HG02981 (cell line): ENCODE results near the gene C18orf63.
"Not testable (repeated sequence)": the region's sequence is repeated elsewhere in the genome, so short reads cannot be mapped to it uniquely, and the experiment has no call there.

Experiments used
- ATAC-seq: cut with Tn5 transposase; IDR thresholded peaks from one replicate; pipeline ENCODE4 v1.9.1; 2021; ENCODE audit warnings: mild to moderate bottlenecking, moderate library complexity; ENCODE audit not compliant: unreplicated experiment

The C18orf63 gene

DNA sequence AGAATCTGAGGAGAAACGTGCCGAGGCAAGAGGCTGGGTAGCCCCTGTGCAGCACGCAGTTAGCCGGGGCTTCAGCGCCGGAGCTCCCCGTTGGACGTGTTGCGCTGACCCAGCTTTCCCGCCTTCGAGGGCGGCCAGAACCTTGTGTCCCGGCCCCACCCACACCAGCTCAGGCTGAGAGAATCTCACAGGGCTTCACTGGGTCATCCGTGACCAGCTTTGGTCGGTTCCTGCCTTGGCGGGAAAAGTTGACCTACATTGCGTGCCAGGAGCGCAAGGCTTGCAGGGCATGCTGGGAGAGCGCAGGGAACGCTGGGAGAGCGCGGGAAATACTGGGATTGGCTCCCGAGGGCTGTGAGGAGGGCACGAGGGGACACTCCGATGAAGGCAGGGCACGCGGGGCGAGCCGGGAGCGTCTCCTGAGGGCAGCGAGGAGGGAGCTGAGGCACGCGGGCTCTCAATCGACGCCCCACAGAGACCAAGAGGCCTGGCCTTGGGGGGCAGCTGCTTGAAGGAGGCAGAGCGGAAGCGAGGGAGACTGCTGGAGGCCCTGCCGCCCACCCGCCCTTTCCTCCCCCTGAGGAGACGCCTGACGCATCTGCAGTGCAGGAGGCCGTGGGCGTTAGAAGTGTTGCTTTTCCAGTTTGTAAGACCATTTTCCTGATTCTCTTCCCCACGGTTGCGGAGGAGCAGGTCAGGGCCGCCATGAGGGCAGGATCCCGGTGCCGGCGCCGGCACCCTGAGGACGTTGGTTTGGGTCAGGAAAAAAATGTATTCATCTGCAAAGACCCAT is at the start of gene C18orf63:
Gene C18orf63 (plus strand): TSS at position 376 of the 793 bp plus-strand sequence. CDS start 2,027 bp downstream, outside the sequence.
- ATAC-seq, result no peak

DNA sequence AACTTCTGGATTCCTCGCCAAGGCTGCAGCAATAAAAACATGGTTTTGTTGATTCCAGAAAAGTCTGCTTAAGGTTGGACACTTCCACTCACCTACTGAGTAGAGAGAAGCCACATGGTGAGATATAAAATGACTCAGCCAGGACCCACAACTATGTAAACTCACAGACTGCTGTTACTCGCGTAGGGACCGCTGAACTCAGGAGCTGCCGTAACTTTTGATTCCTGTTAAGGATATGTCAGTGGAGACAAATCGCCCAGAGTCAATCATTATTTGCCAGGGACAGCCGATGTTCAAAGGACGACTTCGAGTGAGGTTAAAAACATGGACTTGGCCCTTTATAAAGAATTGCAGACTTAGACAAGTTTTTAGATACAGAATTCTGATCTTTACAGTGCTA is 49.5 kb upstream of the C18orf63 start:
- ATAC-seq, result no peak

DNA sequence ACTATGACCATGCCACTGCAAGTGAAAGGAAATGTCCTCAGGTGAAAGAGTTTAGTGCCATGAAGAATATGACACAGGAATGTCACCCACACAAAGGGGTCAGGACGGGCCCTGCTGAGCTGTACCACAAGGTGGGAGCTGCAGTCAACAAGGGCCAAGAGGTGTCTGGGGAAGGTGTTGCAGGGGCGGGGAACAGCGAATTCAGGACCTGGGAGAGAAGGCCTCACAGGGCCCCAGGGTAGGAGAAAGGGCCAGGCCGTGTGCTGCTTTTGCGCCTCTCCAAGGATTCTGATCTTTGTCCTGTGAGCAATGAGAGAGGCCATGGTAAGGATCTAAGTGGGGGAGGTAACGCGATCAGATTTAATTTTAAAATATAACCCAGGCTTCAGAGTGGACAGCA is 47.5 kb upstream of the C18orf63 start:
- no peak for ATAC-seq

DNA sequence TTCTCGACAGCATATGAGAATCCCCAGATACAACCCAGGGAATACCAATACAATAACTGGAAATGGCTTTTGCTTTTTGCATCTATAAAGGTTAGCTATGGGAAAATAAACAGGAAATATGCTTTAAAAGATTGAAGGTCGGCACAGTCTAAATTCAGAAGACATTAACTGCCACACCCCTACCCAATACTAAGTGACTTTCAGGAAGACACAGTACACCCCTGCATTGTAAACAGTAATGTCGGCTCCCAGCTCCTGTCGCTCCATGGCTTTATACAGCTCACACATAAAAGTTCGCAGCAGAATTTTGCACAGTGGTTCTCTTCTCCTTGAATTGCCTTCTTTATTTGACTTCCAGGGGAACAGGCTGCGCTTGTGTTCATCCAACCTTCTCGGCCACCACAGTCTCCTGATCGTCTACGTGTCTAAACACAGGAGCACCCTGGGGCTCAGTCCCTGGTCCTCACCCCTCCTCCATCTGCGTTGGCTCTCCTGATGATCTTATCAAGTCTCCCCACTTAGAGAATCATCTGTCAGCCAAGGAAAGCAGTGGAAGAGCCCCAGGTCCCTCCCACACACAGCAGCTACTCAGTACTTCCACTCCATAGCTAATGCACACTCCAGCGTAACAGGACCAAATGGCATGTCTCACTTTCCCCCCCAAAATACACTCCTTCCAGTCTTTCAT is 46.6 kb upstream of the C18orf63 start:
- no peak for ATAC-seq

DNA sequence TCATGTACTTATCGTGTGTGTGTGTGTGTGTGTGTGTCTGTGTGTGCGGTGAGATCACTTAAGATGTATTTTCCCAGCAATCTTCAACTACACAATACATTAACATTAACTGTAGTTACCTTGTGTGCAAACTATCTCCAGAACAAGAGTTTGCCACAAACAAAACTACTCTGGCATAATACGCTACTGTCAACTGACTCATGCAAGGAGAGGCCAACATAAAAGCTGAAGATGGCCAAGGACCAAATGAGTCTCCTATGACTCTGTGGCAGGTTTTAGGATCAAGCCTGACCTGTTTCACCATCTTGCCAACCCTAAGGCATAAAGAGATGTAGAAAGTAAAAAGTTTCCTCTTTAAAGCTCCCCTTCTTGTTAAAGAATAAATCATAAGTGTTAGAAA is 44.0 kb upstream of the C18orf63 start:
- no peak for ATAC-seq

DNA sequence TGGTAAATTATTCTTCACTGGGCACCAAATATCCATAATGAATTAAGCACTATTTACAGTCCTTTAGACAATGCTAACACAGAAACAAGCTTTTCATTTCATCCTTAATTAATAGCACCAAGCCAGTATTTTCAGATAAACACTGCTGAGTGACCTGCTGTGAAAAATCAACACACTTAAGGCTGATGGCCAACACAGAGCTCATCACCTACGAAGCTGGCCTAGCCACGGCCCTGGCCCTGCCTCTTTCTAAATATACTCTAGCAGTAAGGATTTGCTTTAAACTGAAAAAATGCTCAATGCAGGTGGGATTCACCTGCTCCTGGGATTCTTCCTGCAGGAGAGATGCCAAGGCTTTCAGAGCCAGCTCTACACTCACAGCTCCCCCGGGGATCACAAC is 42.2 kb upstream of the C18orf63 start:
- ATAC-seq, result no peak

DNA sequence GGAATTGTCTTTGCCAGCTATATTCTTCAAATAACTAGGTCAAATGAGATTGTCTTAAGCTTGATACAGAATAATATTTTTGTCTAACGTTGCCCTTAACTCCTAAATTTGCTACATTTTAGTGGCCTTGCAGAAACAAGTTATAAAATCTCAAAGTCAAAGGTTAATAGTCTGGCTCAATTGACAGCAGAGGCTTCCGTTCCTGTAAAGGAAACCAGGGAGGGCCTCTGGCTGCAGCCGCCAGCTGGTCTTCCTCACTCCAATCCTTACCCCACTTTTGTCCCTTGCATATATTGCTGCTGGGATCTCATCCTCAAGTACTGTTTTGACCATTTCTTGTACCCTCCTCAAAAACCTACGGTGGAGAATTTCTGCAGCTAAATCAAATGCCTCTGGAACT is 40.9 kb upstream of the C18orf63 start:
- ATAC-seq, result no peak

DNA sequence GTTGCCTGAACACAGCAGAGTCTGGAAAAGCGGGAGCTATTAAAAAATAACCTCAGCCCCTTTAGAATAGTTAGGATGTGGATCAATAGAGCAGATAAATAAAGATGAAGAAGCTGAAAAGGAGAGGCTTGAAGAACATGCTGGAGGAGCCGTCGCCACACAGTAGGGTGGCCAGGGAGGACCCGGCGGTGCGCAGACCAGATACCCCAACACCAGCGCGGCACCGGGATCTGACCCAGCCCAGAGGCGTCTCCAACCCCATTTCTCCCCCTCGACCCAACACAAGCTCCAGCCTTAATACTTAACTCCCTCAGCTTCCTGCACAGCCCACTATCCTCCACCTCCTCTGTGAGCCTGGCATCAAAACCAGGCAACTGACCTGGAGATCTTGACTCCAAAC is 39.9 kb upstream of the C18orf63 start:
- no peak for ATAC-seq

DNA sequence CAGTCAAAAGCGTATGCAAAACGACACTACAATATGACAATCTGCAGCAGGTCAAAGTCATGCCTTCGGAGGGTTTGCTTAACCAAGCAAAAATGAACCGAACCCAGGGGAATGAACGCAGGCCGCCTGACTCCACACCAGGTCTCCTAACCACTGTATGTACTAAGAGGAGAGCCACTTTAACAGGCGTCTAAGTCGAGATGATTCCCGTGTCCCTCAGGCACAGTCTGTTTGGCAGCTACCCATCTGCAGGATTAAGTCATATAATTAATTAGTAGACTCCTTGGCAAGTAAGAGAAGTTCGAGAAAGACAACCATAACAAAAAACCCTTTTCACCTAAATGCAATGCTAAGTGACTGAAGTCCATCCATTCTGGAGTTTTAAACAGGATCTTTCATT is 39.0 kb upstream of the C18orf63 start:
- no peak for ATAC-seq

DNA sequence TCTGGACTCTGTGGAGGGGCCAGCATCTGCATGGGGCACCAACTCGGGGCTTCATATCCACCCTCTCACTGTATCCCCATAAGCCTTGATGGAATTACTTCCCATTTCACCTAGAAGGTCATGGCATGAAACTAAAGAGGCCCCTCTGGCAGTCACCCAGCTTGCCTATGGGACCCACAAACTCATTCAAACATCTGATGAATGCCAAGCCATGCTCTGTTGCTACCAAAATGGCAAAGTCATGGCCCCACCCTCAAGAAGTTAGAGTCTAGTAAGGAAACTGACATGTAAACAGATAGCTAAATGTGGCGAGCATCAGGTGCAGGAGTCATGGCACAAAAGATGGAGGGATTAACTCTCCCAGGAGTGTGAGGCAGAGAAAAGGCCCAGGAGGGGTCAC is 38.3 kb upstream of the C18orf63 start:
- ATAC-seq, result no peak

DNA sequence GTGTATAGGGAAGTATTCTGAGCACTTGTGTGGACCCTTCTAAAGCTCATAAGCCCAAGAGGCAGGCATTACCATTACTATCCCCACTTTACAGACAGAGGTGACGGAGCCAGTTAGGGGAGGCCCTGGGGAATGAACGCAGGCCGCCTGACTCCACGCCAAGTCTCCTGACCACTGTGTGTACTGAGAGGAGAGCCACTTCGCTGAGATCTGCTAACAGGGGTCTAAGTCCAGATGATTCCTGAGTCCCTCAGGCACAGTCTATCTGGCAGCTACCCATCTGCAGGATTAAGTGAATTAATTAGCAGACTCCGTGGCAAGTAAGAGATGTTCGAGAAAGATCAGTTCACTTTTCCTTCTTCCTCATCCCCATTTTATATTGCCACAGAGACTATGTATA is 37.6 kb upstream of the C18orf63 start:
- ATAC-seq, result no peak

DNA sequence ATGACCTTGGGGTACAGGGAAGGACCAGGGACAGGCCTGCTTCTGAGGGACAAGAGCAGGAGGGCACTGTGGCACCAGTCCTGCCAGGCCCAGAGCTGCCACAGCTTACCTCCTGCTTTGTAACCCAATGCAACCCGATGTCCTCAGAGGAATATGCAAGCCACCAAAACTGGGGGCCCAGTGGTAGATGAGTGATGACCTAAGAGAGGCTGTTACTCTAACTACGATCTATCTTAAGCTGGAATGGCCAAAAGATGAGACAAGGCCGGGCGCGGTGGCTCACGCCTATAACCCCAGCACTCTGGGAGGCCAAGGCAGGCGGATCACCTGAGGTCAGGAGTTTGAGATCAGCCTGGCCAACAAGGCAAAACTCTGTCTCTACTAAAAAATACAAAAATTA is 36.7 kb upstream of the C18orf63 start:
- ATAC-seq, result no peak

DNA sequence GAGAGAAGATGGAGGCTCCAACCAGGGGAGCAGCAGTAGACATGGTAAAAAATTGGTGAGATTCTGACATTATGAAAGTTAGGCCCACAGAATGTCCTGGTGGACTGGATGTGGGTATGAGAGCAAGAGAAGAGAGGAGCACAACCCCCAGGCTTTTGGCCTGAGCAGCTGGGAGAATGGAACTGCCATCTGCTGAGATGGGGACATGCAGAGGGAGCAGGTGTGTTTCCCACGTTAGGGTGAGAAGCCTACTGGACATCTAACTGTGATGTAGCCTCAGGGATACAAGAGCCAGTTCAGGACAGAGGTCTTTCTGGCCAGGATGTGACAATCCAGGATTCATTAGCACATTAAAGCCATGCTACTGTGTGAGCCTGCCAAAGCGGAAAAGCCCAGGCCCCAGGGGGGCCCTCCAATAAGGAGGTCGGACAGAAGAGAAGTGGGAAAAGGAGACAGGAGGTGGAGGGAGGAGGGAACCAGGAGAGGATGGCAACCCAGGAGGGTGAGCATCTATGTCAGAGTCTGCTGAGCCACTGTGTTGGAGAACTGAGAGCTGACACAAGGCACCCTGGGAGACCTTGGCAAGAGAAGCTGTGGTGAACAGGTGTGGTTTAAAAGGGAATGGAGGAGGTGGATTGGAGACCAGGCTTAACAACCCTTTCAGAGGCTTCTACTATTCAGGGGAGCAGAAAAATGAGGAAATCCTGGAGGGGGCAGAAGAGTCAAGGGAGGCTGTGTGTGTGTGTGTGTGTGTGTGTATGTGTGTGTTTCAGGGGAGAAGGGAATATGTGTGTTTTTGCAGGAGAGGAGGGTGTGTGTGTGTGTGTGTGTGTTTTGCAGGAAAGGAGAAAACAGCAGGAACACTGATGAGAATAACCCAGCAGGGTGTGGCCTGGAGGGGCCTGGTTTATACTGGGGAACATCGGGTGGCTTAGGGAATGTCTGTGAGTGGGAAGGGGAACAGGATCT is 34.3 kb upstream of the C18orf63 start:
- ATAC-seq, result no peak

DNA sequence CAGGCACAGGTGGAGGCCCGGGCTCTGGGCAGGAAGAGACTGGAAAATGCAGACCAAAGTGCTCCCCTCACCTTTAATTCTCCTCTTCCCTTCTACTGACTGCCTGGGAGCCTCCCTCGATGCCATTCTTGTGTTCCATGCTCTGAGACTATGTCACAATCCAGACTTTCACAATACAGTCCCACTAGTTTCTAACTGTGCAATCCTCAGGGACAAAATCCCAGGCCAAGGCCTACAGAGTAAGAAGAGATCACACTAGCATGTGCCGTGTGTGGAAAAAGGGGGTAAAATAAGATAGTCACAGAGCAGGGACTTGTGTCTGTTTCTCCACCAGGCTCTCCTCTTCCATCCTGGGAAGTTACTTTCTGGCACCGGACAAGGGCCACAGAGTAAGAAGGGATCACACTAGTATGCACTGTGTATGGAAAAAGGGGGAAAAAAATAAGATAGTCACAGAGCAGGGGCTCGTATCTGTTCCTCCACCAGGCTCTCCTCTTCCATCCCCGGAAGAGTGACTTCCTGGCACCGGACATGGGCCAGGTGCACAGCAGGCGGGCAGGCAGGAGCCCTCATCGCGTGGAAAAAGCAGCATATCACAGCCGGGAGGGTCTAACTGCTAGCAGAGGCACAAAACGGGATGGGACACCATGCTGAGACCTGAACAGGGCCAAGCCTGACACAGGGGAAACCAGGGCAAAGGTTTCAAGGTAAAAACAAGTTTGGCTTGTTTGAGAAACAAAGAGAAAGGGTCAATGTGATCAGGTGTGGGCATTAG is 33.5 kb upstream of the C18orf63 start:
- no peak for ATAC-seq

DNA sequence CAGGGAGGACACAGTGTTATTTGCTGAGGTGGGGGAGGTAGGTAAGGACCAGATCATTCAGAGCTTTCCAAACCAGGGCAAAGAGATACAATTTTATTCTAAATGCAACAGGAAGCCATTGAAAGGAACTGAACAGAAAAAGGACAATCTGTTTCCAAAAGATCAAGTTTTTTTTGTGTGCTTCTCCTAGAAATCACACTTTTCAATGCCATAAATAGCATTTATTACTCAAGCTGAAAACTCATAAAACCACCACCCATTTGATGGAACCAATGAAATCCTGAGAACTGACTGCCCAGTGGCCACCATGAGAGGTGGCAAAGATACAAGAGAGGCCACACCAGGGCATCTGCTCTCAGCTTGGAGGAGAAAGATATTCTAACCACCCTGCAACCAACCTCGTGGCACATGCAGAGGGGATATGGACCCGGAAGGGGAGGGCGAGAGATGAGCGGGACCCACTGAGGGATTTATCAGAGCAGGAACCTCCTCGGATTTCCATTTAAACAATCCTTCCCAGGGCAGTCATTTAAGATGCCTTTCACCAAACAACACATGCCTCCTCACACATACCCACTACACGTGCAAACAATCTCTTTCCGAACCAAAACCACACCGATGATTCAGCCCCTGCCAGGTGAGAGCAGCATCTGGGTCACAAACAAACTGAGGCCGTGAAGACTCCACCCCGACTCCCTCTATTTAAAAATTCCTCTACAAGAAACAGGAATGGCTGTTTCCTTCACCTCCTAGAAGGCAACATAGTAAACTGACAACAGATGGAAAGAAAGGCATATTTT is 32.7 kb upstream of the C18orf63 start:
- no peak for ATAC-seq

DNA sequence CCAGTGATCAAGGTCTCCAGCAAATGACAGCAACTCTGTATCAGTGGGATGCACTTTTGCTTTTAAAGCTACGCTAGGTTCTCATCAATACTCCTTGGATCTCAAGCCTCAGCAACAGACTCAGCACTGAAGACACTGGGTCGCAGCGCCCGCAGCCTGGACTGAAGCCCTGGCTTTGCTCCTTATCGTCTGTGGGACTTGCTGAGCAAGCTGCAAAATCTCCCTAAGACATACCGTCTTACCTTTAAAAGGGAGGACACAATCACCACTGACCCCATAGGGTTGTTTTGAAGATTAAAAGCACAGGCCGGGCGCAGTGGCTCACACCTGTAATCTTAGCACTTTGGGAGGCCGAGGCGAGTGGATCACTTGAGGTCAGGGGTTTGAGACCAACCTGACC is 32.0 kb upstream of the C18orf63 start:
- ATAC-seq, result no peak

DNA sequence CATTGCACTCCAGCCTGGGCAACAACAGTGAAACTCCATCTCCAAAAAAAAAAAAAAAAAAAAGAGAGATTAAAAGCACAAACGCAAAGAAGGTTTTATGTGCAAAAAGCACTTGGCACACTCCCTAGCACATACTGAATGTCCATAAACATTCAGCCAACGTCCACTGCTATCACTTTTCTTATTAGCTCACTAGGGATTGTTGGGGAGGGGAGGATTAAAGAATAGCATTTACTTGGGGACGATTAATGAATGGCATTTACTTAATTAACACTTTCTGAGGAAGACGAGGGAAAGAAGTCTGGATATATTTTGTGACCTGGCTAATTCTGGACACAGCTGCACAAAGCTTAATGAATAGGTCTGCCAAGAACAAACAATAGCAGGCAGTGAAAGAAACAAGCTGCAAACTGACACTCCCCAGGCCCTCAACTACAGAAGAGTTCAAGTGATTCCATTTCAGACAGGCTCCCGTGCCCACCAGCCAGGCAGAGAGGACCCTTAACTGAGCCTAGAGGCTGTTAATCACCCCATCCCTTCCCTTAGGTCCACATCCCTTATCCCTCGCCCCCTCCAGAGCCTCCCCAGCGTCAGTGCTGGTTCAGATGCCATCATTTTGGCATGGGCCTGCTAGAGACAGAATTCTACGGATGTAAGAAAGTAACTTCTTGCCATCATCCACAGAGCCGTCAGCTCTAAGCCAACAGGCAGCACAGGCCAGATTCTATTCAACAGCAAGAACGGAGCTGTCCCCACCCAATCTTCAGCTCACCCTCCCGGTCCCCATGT is 31.3 kb upstream of the C18orf63 start:
- no peak for ATAC-seq

DNA sequence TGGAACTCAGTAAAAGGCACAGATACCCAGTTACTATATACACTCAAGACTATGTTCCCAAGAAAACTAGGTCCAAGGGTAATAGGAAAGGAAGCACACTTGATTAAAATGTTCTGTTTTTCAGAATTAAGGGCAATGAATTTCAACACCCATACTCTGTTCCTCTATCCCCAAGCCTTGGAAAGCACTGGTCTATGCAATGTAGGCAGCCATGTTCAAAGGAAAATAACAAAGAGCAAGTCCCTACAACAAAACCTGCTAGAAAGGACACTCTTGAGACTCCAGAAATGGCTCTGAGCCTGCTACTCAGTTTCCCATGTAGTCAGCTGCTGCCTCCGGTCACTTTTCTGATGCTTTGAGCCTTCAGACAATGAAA is 30.7 kb upstream of the C18orf63 start:
- no peak for ATAC-seq

DNA sequence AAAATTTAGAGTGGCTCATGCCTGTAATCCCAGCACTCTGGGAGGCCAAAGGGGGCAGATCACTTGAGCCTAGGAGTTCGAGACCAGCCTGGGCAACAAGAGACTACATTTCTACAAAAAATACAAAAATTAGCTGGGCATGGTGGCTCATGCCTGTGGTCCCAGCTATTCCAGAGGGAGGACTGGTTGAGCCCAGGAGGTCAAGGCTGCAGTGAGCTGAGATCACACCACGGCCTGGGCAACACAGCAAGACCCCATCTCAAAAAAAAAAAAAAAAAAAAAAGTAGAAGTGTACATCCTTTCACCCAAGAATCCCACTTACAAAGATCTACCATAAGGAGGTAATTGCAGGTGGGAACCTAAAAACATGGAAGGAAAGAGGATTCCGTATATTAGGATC is 30.1 kb upstream of the C18orf63 start:
- ATAC-seq, result not testable (repeated sequence)
